Kidney capillary endothelial cell (primary cell): Measurements from ENCODE around the gene TRAPPC3L.
A peak's percentile ranks its signal among the peaks of the same experiment; 100 is the strongest.

Experiments
- DNase-seq: peaks from one replicate; pipeline ENCODE4 v3.0.0-alpha.2; 2018; ENCODE audit warnings: low spot score

Gene TRAPPC3L

DNA sequence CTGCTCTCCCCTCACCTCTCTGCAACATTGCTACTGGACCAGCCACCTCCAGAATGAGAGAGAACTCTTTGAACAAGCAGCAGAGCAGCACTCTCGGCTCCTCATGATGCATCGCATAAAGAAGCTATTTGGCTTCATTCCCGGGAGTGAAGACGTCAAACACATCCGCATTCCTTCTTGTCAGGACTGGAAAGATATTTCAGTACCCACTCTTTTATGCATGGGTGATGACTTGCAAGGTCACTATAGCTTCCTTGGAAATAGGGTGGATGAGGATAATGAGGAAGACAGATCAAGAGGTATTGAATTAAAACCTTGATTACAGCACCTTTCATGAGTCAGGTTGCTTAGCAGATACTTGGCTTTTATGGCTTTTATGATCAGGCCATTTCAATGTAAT is 12.4 kb upstream of the TRAPPC3L start:
- DNase-seq: peak; percentile 84

DNA sequence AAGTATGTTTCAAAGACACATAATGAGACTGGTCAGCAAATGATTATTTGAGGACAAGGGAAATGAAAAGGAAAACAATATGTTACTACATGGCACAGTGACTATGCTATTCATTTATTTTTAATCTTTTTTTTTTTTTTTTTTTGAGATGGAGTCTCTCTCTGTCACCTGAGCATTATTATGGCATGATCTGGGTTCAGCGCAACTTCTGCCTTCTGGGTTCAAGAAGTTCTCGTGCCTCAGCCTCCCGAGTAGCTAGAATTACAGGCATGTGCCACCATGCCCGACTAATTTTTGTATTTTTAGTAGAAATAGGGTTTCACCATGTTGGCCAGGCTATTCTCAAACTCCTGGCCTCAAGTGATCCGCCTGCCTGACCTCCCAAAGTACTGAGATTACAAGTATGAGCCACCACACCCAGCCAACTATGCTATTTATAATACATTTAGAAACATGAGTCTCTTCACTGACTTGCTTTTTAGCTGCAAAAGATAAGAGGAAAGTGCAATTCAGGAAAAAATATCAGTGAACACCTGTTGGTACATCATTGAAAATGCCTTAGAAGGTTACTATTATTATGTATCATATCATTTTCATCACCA is 11.4 kb upstream of the TRAPPC3L start:
- DNase-seq: no peak

DNA sequence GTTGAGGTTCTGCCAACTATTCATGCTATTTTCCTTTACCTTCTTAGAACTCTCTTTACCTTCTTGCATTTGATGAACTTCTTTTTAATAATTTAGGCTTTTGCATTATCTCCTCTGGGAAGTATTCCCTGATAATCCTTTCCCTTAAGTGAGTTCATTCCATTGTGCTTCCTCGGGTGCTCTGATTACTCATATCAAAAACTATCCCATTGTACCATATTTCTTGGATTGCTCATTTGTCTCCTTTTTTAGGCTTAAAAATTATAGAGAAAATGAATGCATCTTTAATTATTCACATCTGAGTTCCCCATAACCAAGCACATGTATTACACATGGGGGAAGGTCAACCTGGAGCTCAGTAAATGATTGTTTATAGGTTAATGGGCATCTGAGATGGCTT is 10.6 kb upstream of the TRAPPC3L start:
- DNase-seq: peak; percentile 79

GRCh38 chr6:116553451-116553850 is 8.0 kb upstream of the TRAPPC3L start, which contains the start of gene CALHM4:
Gene CALHM4, plus strand, starts transcription at chr6:116553751. Its CDS starts 43 bp downstream, at chr6:116553794.
- no peak for DNase-seq

DNA sequence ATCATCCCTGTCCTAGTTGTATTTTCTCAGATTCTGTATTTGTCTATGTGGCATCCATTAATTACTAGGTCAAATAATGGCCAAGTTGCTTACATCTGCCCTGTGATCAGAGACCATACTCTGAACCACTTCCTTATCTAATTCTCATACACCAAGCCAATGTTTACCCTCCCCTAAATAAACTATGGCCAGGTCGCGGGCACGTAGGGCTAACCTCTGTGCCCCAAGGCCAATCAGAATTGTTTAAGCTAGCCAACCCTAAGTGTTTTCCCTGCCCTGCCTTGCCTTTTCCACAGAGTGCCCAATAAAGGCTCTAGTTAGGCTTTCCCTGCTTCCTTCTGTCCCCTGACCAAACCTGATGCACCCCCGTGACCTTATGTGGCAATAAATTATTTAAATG is 5.3 kb upstream of the TRAPPC3L start:
- DNase-seq: no peak

DNA sequence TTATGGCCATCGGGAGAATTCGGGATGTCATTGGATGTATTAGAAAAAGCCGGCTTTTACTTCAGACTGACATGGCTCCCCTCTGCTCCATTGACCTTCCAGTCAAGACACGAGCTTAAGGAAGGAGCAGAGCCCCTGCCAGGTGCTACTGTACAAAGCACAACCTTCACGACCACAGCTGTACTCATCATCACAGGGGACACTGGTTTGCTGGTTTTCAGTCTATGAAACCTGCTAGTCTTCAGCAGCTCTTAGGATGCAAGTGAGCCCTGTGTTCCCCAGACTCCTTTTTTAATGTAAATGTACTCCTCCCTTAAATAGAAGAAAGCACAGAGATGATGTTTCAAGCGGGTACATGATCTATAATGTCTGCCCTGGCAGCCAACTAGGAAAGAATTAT is 1.9 kb upstream of the TRAPPC3L start:
- DNase-seq: no peak

- DNase-seq: no peak
These were observed 2.3 kb downstream of the TRAPPC3L start for GRCh38 chr6:116543149-116543548.

- DNase-seq: no peak
These were observed 3.1 kb downstream of the TRAPPC3L start for GRCh38 chr6:116542426-116542825.

- peak; percentile 68 for DNase-seq
These were observed 9.3 kb downstream of the TRAPPC3L start for GRCh38 chr6:116536216-116536621.

DNA sequence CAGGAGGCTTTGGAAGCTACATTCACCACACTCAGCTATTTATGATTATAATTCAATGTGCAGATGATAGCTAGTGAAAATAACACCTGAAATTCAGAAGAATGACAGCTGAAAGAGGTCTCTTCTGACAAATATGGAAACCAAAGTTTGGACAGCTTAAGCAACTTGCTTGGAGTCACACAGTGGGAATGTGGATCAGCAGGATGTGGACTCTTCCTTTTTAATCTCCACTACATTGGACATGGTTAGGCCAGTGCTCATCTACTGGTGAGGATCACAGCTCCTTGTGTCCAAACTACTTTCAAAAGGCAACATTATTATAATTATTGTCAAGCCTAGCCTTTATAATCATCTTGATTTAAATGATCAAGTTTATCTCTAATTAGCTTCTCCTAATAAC is 10.4 kb downstream of the TRAPPC3L start:
- DNase-seq: no peak

DNA sequence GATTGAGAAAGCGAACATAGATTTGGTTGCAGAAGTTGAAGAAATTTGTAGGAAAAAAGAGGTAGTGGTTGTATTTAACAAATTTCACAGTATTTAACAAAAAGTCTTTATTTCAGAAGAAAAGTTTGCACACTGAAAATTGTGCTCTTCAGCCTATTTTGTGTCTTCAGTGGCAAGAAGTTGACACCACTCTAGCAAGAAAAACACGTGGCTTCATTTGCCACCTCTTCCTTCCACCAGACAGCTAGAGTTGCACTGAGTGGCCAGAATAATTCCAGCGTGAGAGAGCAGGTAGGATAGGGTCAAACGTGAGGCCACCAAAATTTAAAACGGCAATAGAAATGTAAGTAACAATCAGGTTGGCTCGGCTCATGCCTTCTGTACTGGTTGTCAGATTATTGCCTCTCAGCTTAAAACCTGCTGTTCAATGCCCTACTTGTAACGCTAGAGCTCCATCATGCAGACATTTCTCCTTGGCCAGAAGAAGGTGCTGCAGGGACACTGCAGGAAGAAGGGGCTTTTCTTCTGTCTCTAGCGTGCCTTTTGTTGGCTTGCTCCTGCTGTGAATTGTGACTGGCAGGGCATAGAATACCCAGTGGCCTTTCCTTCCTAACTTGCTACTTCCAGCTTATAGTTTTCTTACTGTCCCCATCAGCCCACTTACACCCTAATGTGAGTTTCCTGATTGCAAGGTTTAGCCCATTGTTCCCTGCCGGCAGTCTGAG is 12.1 kb downstream of the TRAPPC3L start:
- DNase-seq: no peak

GRCh38 chr6:116531675-116532570 is 13.6 kb downstream of the TRAPPC3L start:
- peak; percentile 76 for DNase-seq

- no peak for DNase-seq
These were observed 15.0 kb downstream of the TRAPPC3L start for GRCh38 chr6:116530436-116530835.

- DNase-seq: no peak
These were observed 15.8 kb downstream of the TRAPPC3L start for GRCh38 chr6:116529466-116530290.

DNA sequence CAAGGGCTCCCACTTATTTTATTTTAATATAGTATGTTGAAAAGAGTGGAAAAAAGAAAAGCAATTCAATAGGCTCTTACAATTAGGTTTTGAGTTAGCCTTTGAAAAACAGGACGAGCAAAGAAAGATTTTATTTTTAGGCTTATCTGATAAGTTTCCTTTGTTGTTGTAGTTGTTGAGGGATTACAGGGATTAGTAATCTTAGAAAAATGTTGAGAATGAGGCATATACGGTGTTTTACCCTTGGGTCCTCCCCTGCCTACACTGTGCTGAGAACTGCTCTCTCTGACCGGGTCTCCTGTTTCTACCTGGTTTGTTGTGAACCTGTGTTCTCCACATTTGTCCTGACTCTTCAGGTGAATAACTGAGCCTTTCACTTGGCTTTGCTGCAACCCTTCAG is 16.7 kb downstream of the TRAPPC3L start:
- peak; percentile 59 for DNase-seq

GRCh38 chr6:116528133-116528532 is 17.4 kb downstream of the TRAPPC3L start:
- DNase-seq: no peak

GRCh38 chr6:116524236-116524635 is 21.2 kb downstream of the TRAPPC3L start:
- no peak for DNase-seq

DNA sequence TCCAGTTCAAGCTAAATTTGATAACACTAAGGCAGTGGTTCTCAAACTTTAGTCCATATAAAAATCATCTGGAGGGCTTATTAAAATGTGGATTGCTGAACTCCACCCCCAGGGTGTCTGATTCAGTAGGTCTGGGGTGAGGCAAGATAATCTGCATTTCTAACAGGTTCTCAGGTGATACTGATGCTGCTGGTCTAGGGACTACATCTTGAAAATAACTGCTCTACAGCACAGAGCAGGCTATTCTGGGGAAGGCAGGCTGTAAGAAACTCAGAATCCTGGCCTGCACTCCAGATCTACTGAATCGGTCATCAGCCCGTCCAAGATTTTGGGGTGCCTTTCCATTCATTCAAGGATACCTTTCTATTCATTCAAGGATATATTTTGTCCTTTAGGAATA is 22.6 kb downstream of the TRAPPC3L start:
- DNase-seq: no peak

GRCh38 chr6:116518621-116519368 is 26.7 kb downstream of the TRAPPC3L start:
- DNase-seq: no peak

DNA sequence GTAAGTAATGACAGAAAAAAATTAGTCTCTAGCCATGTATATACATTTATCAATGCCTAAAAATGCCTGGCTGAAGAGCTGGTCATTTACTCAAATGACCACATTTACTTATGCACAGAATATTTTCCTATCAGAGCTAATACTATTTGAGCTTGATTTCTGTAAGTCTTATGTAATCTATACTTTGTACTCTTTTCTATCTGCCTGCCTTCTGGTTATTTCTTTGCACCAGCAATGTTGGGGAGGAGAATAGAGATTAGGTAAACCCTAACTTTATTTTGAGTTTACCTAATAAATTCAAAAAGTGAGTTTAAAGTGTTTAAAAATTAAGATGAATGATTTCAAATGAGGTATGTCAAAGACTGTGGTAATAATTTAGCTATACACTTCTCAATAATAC is 30.3 kb downstream of the TRAPPC3L start:
- DNase-seq: no peak

- no peak for DNase-seq
These were observed 31.4 kb downstream of the TRAPPC3L start for GRCh38 chr6:116514111-116514510.
